CD4-positive, alpha-beta T cell treated with Interleukin-4 for 1 hour (primary cell): Measurements from ENCODE around the gene PARS2.

Experiments used
- DNase-seq, 2 donors: peaks; one replicate each; pipeline ENCODE4 v3.0.0-alpha.2; 2020 to 2022

The PARS2 gene

DNA sequence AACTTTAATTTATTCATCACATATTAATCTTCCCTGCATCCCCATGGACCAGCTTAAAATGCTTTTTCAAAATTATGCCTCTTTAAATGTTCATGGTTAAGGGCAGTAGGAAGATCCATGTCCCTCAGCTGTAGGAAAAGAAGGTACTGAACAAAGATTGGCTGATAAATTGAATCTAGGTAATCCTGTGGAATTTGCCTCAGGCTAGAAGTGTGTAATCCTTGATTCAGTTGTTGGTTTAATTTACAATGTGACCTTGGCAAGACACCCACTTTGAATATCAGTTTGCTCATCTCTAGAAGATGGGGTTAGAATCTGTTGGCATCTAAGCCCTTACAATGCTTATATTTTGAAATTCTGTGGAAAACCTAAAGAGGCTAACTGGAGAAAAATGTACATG, 42.6 kb downstream of the PARS2 start:
- DNase-seq: no peak

GRCh38 chr1:54716299-54717047, 47.9 kb downstream of the PARS2 start:
- DNase-seq: no peak

DNA sequence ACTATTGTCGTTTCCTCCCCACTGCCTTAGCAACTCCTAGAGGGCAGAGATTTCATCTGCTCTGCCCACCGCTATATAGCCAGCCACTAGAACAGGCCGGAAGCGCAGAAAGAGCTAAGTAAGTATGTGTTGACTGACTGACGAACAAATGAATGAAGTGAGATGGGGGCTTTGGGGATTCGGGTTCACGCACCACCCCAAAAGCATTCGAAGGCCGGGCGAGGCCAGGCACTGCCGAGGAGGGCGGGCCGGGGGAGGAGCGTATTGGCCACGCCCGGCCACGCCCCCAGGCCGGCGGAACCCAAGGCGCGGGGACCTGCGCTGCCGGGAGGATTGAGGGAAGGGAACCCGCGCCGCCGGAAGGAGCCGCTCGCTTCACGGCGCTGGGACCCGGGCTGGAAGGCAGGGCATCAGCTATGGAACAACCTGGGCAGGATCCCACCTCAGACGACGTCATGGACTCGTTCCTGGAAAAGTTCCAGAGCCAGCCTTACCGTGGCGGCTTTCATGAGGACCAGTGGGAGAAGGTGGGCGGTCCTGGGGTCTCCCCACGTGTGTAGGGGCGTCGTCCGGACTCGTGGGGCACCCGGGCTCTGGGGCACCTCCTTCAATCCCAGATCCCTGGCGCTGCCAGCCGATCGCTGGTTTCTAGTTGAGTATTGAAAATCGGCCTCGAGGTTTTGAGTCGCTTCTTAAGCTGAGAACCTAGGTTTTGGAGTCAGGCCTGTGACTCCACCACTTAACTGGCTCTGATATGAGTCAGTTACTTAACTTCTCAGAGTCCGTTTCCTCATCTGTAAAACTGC, 48.6 kb downstream of the PARS2 start, which contains the start of gene TTC4:
TTC4 (plus strand) TSS at position 369 of the 806 bp plus-strand sequence; CDS start at position 417, 48 bp downstream.
- DNase-seq: peak; percentile 79 to 86

GRCh38 chr1:54714881-54715492, 49.3 kb downstream of the PARS2 start:
- no peak for DNase-seq

- DNase-seq: no peak
These were observed 52.8 kb downstream of the PARS2 start for GRCh38 chr1:54711536-54711935.

GRCh38 chr1:54710841-54711240, 53.5 kb downstream of the PARS2 start:
- no peak for DNase-seq

- DNase-seq: no peak
These were observed 53.9 kb downstream of the PARS2 start for GRCh38 chr1:54710434-54710833.

GRCh38 chr1:54709547-54710292, 54.6 kb downstream of the PARS2 start:
- no peak for DNase-seq

GRCh38 chr1:54708385-54708784, 55.9 kb downstream of the PARS2 start:
- DNase-seq: no peak
